Measurements from ENCODE around the gene FSTL4. TPM values are rescaled to one million over a fixed set of nuclear protein-coding genes. Genes with fewer than 3 reads are reported as not detected.
A peak's percentile ranks its signal among the peaks of the same experiment; 100 is the strongest.

The FSTL4 gene
- total RNA-seq, 1 donor from 2014 or later: 11.3 TPM

DNA sequence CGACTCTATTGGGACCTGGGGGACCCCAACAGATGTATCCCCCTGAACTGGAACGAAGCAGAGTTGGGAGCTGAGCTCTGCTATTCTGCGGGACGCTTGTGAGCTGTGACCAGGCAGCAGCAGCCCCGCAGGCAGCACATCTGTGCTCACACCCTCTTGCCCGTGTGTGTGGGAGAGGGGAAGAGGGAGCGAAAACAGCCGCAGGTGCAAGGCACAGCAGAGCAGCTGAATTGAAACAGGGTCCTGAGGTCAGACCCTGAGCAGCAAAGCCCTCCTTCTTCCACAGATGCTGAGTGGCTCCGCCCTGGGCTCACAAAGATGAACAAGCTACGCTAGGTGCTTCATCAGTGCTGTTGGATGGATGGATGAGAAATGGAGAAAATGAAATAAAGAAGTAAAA lies 361.8 kb downstream of the FSTL4 start:
- Mint-ChIP-seq H3K4me3 (no peak overlapping the region), H3K27me3 (no peaks in the 10 kb centered on the region), H3K9me3 (no peaks in the 10 kb centered on the region), H3K4me1 (ENCODE audit: unreplicated experiment) (peaks cover 18% of the 10 kb centered on the region), H3K36me3 (no peaks in the 10 kb centered on the region), H3K27ac (no peak overlapping the region)
- DNase-seq (ENCODE audit: extremely low spot score, unreplicated experiment): no peak
- TF ChIP-seq, protein P1, sequence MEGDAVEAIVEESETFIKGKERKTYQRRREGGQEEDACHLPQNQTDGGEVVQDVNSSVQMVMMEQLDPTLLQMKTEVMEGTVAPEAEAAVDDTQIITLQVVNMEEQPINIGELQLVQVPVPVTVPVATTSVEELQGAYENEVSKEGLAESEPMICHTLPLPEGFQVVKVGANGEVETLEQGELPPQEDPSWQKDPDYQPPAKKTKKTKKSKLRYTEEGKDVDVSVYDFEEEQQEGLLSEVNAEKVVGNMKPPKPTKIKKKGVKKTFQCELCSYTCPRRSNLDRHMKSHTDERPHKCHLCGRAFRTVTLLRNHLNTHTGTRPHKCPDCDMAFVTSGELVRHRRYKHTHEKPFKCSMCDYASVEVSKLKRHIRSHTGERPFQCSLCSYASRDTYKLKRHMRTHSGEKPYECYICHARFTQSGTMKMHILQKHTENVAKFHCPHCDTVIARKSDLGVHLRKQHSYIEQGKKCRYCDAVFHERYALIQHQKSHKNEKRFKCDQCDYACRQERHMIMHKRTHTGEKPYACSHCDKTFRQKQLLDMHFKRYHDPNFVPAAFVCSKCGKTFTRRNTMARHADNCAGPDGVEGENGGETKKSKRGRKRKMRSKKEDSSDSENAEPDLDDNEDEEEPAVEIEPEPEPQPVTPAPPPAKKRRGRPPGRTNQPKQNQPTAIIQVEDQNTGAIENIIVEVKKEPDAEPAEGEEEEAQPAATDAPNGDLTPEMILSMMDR (conservative IDR thresholded peaks at IDR 0.05): no peak

DNA sequence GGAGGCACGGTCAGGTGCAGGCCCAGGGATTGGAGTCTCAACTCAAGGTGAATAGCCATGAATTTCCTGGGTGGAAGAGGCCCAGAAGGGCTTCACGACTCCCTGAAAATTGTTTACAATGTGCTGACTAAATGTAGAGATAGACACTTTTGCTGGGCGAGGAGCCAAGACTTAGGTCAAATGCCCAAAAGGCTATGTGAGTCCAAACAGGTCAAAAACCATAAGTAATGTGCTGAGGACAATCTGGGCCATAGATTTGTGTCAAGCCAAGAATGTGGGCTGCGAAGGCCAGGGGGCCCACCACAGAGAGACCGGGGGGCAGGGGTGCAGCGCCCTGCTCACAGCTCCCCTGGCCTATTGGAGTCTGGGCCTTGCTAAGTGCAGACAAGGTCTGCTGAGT lies 362.7 kb downstream of the FSTL4 start:
- H3K9me3 Mint-ChIP-seq: no peaks in the 10 kb centered on the region
- H3K4me3 Mint-ChIP-seq: no peak overlapping the region
- H3K36me3 Mint-ChIP-seq: no peaks in the 10 kb centered on the region
- peaks cover 23% of the 10 kb centered on the region for H3K4me1 Mint-ChIP-seq (ENCODE audit: unreplicated experiment)
- H3K27ac Mint-ChIP-seq: no peak overlapping the region
- H3K27me3 Mint-ChIP-seq: no peaks in the 10 kb centered on the region
- TF ChIP-seq, protein P1 (conservative IDR thresholded peaks at IDR 0.05): no peak
- no peak for DNase-seq (ENCODE audit: extremely low spot score, unreplicated experiment)

DNA sequence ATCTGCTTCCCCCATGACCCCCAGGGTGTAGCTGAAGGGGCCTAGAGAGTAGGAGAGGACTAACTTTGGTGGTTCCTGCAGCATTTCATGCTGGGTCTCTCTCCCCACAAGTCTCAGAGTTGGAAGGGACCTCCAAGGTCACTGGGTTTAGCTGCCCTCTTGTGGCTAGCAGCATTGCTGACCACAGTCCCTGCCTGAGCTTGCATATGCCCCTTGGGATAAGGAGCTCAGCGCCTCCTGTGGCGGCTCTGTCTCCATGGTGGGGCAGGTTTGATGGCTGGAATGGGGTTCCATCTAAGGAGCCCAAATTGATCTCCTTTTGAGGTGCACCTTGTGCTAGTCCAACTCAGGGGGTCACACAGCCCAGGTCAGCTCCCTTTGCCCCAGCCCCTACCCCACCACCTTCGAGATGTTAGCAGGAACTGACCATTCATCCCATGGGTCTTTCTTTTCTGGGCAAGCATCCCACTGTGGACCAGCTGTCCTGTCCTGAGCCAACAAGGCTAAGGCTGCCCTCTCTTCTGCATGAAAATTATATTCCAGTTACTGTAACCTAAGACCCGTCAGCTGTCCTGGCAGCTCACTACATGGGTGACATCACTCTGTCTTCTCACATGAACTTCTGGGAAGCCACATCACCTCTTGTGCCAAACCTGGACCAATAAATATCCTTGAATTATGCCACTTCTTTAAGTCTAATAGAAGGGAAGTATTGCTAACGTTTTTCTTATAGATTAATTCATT lies 364.3 kb downstream of the FSTL4 start:
- no peak overlapping the region for H3K4me3 Mint-ChIP-seq
- no peak for DNase-seq (ENCODE audit: extremely low spot score, unreplicated experiment)
- TF ChIP-seq, protein P1 (conservative IDR thresholded peaks at IDR 0.05): peak; percentile 66
- no peaks in the 10 kb centered on the region for H3K27me3 Mint-ChIP-seq
- H3K4me1 Mint-ChIP-seq (ENCODE audit: unreplicated experiment): peaks cover 27% of the 10 kb centered on the region
- no peaks in the 10 kb centered on the region for H3K9me3 Mint-ChIP-seq
- H3K27ac Mint-ChIP-seq: no peak overlapping the region
- no peaks in the 10 kb centered on the region for H3K36me3 Mint-ChIP-seq

DNA sequence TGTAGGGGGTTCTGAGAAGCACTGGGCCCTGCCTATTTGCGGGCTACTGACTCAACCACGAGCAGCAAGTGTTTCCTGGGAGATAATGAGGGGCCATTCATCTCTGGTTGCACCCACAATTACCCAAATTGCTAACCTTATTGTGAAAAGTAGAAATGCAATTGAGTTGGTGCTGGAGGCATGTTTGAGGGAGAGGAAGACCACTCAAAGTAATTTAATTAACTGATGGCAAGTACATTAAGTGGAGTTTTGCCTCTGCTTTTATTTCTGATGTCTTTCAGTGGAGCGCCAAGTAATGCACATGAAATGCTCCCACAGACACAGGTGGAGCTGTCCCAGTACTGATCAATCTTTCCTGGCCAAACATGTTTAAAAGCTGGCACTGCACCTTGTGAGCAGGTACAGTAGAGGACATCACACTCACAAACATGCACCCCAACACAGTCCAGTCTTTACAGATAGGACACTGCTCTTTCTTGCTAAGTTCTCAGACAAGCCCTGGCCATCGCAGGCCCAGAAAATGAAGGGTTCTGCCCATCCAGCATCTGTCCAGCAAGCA lies 365.1 kb downstream of the FSTL4 start:
- no peak overlapping the region for H3K4me3 Mint-ChIP-seq

DNA sequence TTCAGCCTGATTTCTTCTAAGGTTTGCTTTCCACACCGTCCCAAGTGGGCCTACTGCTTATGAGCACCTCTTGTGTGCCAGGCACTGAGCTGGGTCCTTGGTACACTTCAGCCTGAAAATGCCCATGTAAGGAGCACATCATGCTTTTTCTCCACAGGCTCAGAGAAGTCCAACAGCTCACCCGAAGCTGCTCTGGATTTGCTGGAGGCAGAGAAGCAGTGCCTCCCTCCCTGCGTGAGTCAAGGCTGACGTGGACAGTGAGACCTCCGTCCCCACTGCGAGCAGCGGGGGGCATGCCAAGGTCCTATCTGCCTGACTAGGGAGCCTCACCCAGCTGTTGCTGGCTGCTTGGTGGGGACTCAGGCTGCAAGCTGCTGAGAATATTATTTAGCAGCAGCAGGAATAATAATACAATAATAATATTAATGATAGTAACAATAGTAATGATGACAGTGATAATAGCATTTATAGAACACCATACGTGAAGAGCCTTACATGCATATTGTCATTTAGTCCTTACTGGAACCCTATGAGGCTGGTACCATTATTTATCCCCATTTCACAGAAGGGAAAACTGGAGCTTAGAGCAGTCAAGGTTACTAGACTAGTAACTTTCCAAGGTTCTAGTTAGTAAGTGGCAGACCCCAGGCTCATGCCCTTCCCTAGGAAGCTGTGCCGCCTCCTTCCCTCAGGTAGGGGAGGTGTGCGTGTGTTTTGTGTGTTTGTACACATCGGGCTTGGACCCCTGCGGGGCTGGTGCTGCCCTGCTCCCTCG lies 365.8 kb downstream of the FSTL4 start:
- Mint-ChIP-seq H3K36me3 (no peaks in the 10 kb centered on the region), H3K4me1 (ENCODE audit: unreplicated experiment) (peaks cover 18% of the 10 kb centered on the region), H3K27me3 (no peaks in the 10 kb centered on the region), H3K27ac (no peak overlapping the region), H3K4me3 (no peak overlapping the region), H3K9me3 (no peaks in the 10 kb centered on the region)
- TF ChIP-seq, protein P1 (conservative IDR thresholded peaks at IDR 0.05): no peak
- no peak for DNase-seq (ENCODE audit: extremely low spot score, unreplicated experiment)

More for the DNA sequence above, 365.1 kb downstream of the FSTL4 start:
- DNase-seq (ENCODE audit: extremely low spot score, unreplicated experiment): no peak
- Mint-ChIP-seq H3K36me3 (no peaks in the 10 kb centered on the region), H3K27me3 (no peaks in the 10 kb centered on the region), H3K4me1 (ENCODE audit: unreplicated experiment) (peaks cover 25% of the 10 kb centered on the region), H3K27ac (no peak overlapping the region), H3K9me3 (no peaks in the 10 kb centered on the region)
- TF ChIP-seq, protein P1 (conservative IDR thresholded peaks at IDR 0.05): no peak

Measured in type B pancreatic cell (in vitro differentiated cells).